KMS-11 (cell line): ENCODE results near the gene ITPKB.

ENCODE experiments used
- H2AFZ ChIP-seq: fragments of 200-600 bp; sonication (generic); 2 replicates; pipeline ENCODE4 v1.6.1; 2016; ENCODE audit warnings: antibody characterized with exemption, mixed run types, low read depth
- H3K27ac ChIP-seq: fragments of 200-600 bp; sonication (generic); 2 replicates; pipeline ENCODE4 v1.6.1; 2016; ENCODE audit warnings: mild to moderate bottlenecking, mixed run types
- H3K27me3 ChIP-seq: fragments of 200-600 bp; sonication (generic); 2 replicates; pipeline ENCODE4 v1.6.1; 2017; ENCODE audit warnings: mild to moderate bottlenecking, low read depth, mixed run types, moderate library complexity; ENCODE audit not compliant: insufficient read depth
- H3K36me3 ChIP-seq: fragments of 200-600 bp; sonication (generic); 2 replicates; pipeline ENCODE4 v1.6.1; 2017; ENCODE audit warnings: mild to moderate bottlenecking, mixed run types; ENCODE audit not compliant: insufficient read depth
- H3K4me1 ChIP-seq: fragments of 200-600 bp; sonication (generic); 2 replicates; pipeline ENCODE4 v1.6.1; 2016; ENCODE audit warnings: mild to moderate bottlenecking, low read depth, mixed run types; ENCODE audit not compliant: poor library complexity, severe bottlenecking
- H3K4me2 ChIP-seq: fragments of 200-600 bp; sonication (generic); 2 replicates; pipeline ENCODE4 v1.7.0; 2016; ENCODE audit warnings: mild to moderate bottlenecking, mixed run types
- H3K4me3 ChIP-seq: fragments of 200-600 bp; sonication (generic); IDR thresholded peaks from 2 replicates; pipeline ENCODE4 v1.6.1; 2017; ENCODE audit warnings: low read depth, low read length, mixed read lengths; ENCODE audit not compliant: insufficient read depth
- H3K79me2 ChIP-seq: fragments of 200-600 bp; sonication (generic); 2 replicates; pipeline ENCODE4 v1.6.1; 2016; ENCODE audit warnings: low read depth, mixed run types; ENCODE audit not compliant: insufficient read depth
- H3K9ac ChIP-seq: fragments of 200-600 bp; sonication (generic); 2 replicates; pipeline ENCODE4 v1.6.1; 2016; ENCODE audit warnings: mild to moderate bottlenecking, mixed run types
- H4K20me1 ChIP-seq: fragments of 200-600 bp; sonication (generic); 2 replicates; pipeline ENCODE4 v1.6.1; 2016; ENCODE audit warnings: mild to moderate bottlenecking, mixed run types; ENCODE audit not compliant: insufficient read depth
- CTCF ChIP-seq: fragments of 200-600 bp; sonication (generic); conservative IDR thresholded peaks from 2 replicates; pipeline ENCODE4 v1.6.1; 2017; ENCODE audit warnings: low read depth, mild to moderate bottlenecking, antibody characterized with exemption, low read length, moderate library complexity, mixed read lengths

Gene ITPKB

GRCh38 chr1:226735576-226735975 lies 3.5 kb downstream of the ITPKB start:
- H3K27me3 ChIP-seq: no peaks in the 10 kb centered on the region
- peaks cover 7% of the 10 kb centered on the region; the same call in 1 of the 2 replicates for H4K20me1 ChIP-seq
- peaks cover 65% of the 10 kb centered on the region for H3K79me2 ChIP-seq
- H3K36me3 ChIP-seq: no peaks in the 10 kb centered on the region
- no peak overlapping the region for H3K4me3 ChIP-seq
- no peak overlapping the region for H3K9ac ChIP-seq
- TF ChIP-seq CTCF: no peak
- no peak overlapping the region for H2AFZ ChIP-seq
- H3K4me2 ChIP-seq: peak overlapping the region; percentile 14; the same call in 1 of the 2 replicates
- H3K4me1 ChIP-seq: peaks cover 72% of the 10 kb centered on the region
- no peak overlapping the region for H3K27ac ChIP-seq

- H2AFZ ChIP-seq: no peak overlapping the region
- H3K9ac ChIP-seq: no peak overlapping the region
- no peak overlapping the region for H3K27ac ChIP-seq
- peaks cover 74% of the 10 kb centered on the region for H3K79me2 ChIP-seq
- H4K20me1 ChIP-seq: peaks cover 7% of the 10 kb centered on the region; the same call in 1 of the 2 replicates
- H3K4me1 ChIP-seq: peaks cover 72% of the 10 kb centered on the region
- no peak for TF ChIP-seq CTCF
- H3K36me3 ChIP-seq: no peaks in the 10 kb centered on the region
- no peaks in the 10 kb centered on the region for H3K27me3 ChIP-seq
- H3K4me2 ChIP-seq: peak overlapping the region; percentile 14
- no peak overlapping the region for H3K4me3 ChIP-seq
Measured at GRCh38 chr1:226734611-226735153, 4.4 kb downstream of the ITPKB start.

- H3K36me3 ChIP-seq: no peaks in the 10 kb centered on the region
- no peak overlapping the region for H3K9ac ChIP-seq
- H2AFZ ChIP-seq: no peak overlapping the region
- H3K4me3 ChIP-seq: no peak overlapping the region
- peaks cover 7% of the 10 kb centered on the region; the same call in 1 of the 2 replicates for H4K20me1 ChIP-seq
- no peak overlapping the region for H3K27ac ChIP-seq
- H3K4me1 ChIP-seq: peaks cover 70% of the 10 kb centered on the region
- H3K4me2 ChIP-seq: peak overlapping the region; percentile 14; the same call in 1 of the 2 replicates
- no peaks in the 10 kb centered on the region for H3K27me3 ChIP-seq
- no peak for TF ChIP-seq CTCF
- H3K79me2 ChIP-seq: peaks cover 82% of the 10 kb centered on the region
Measured at GRCh38 chr1:226733876-226734275, 5.2 kb downstream of the ITPKB start.

- no peaks in the 10 kb centered on the region for H3K27me3 ChIP-seq
- H3K36me3 ChIP-seq: no peaks in the 10 kb centered on the region
- H3K9ac ChIP-seq: no peak overlapping the region
- no peak overlapping the region for H3K4me3 ChIP-seq
- TF ChIP-seq CTCF: no peak
- H4K20me1 ChIP-seq: peaks cover 7% of the 10 kb centered on the region; the same call in 1 of the 2 replicates
- no peak overlapping the region for H3K27ac ChIP-seq
- H3K79me2 ChIP-seq: peaks cover 88% of the 10 kb centered on the region
- H2AFZ ChIP-seq: no peak overlapping the region
- H3K4me2 ChIP-seq: no peak overlapping the region
- H3K4me1 ChIP-seq: peaks cover 70% of the 10 kb centered on the region
Measured at GRCh38 chr1:226733304-226733703, 5.8 kb downstream of the ITPKB start.
